Measurements from ENCODE around the gene ZDBF2.

Gene ZDBF2

GRCh38 chr2:206276169-206276942 is 1.9 kb downstream of the ZDBF2 start:
- H3F3A ChIP-seq (ENCODE audit: control insufficient read depth, insufficient read depth) = peaks cover 6% of the 10 kb centered on the region
- H3K79me2 ChIP-seq (ENCODE audit: control insufficient read depth, low read length) = peaks cover 6% of the 10 kb centered on the region
- H3K27me3 ChIP-seq (ENCODE audit: control insufficient read depth, low read length) = peaks cover 41% of the 10 kb centered on the region
- no peaks in the 10 kb centered on the region for H3K9me2 ChIP-seq (replicated peaks; ENCODE audit: control insufficient read depth, low read length)
- peak overlapping the region; percentile 72 for H3K4me2 ChIP-seq (ENCODE audit: low read length)
- H3K4me1 ChIP-seq (ENCODE audit: control insufficient read depth, low read length) = peaks cover 24% of the 10 kb centered on the region
- H3K4me3 ChIP-seq (ENCODE audit: low read length) = peak overlapping the region; percentile 81
- no peak overlapping the region for H3K27ac ChIP-seq (ENCODE audit: low read depth, low read length)
- TF ChIP-seq, protein P1, sequence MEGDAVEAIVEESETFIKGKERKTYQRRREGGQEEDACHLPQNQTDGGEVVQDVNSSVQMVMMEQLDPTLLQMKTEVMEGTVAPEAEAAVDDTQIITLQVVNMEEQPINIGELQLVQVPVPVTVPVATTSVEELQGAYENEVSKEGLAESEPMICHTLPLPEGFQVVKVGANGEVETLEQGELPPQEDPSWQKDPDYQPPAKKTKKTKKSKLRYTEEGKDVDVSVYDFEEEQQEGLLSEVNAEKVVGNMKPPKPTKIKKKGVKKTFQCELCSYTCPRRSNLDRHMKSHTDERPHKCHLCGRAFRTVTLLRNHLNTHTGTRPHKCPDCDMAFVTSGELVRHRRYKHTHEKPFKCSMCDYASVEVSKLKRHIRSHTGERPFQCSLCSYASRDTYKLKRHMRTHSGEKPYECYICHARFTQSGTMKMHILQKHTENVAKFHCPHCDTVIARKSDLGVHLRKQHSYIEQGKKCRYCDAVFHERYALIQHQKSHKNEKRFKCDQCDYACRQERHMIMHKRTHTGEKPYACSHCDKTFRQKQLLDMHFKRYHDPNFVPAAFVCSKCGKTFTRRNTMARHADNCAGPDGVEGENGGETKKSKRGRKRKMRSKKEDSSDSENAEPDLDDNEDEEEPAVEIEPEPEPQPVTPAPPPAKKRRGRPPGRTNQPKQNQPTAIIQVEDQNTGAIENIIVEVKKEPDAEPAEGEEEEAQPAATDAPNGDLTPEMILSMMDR (IDR thresholded peaks at IDR 0.05; ENCODE audit: low read depth, low read length, poor library complexity, severe bottlenecking) = no peak
- TF ChIP-seq EZH2phosphoT487 (IDR thresholded peaks at IDR 0.05; ENCODE audit: borderline replicate concordance, low read length) = no peak
- no peaks in the 10 kb centered on the region for H3K9me3 ChIP-seq (ENCODE audit: control insufficient read depth, insufficient read depth, low read length)
- no peaks in the 10 kb centered on the region for H3K36me3 ChIP-seq (ENCODE audit: control insufficient read depth, low read length)
- no peaks in the 10 kb centered on the region for H4K20me1 ChIP-seq (ENCODE audit: control insufficient read depth, insufficient read depth, low read depth, low read length)

DNA sequence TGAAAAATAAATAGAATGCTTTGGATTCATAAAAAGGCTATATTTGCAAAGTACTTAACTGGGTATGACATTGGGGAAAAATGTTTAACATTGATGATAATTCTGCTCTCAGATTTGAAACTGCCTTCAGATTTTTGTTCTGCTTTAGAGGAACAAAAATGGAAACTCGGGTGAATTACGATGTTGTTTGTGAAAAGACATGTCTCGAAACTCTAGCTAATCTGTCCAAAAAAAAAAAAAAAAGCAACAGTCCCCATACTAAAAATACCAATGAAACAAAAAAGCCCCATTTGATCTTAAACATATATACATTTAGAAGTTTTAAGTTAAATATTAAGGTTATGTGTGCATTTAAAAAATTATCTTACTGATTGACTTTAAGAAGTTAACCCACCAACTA is 3.0 kb downstream of the ZDBF2 start:
- no peak overlapping the region for H3K27ac ChIP-seq (ENCODE audit: low read depth, low read length)
- no peak for TF ChIP-seq EZH2phosphoT487 (IDR thresholded peaks at IDR 0.05; ENCODE audit: borderline replicate concordance, low read length)
- TF ChIP-seq, protein P1 (IDR thresholded peaks at IDR 0.05; ENCODE audit: low read depth, low read length, poor library complexity, severe bottlenecking) = no peak
- H3K79me2 ChIP-seq (ENCODE audit: control insufficient read depth, low read length) = peaks cover 6% of the 10 kb centered on the region
- no peaks in the 10 kb centered on the region for H3K9me2 ChIP-seq (replicated peaks; ENCODE audit: control insufficient read depth, low read length)
- peaks cover 38% of the 10 kb centered on the region for H3K27me3 ChIP-seq (ENCODE audit: control insufficient read depth, low read length)
- H3K4me2 ChIP-seq (ENCODE audit: low read length) = 0 out of 2 replicates have a peak overlapping the region, but pooled peaks have one; percentile 11
- no peaks in the 10 kb centered on the region for H3K9me3 ChIP-seq (ENCODE audit: control insufficient read depth, insufficient read depth, low read length)
- no peaks in the 10 kb centered on the region for H4K20me1 ChIP-seq (ENCODE audit: control insufficient read depth, insufficient read depth, low read depth, low read length)
- no peak overlapping the region for H3K4me3 ChIP-seq (ENCODE audit: low read length)
- no peaks in the 10 kb centered on the region for H3K36me3 ChIP-seq (ENCODE audit: control insufficient read depth, low read length)
- H3F3A ChIP-seq (ENCODE audit: control insufficient read depth, insufficient read depth) = peaks cover 6% of the 10 kb centered on the region
- peaks cover 24% of the 10 kb centered on the region for H3K4me1 ChIP-seq (ENCODE audit: control insufficient read depth, low read length)

GRCh38 chr2:206282746-206283145 is 8.3 kb downstream of the ZDBF2 start:
- no peaks in the 10 kb centered on the region for H3K4me1 ChIP-seq (ENCODE audit: control insufficient read depth, low read length)
- H3K27ac ChIP-seq (ENCODE audit: low read depth, low read length) = no peak overlapping the region
- no peaks in the 10 kb centered on the region; the same call in 1 of the 2 replicates for H3K27me3 ChIP-seq (ENCODE audit: control insufficient read depth, low read length)
- H3F3A ChIP-seq (ENCODE audit: control insufficient read depth, insufficient read depth) = no peaks in the 10 kb centered on the region
- H3K79me2 ChIP-seq (ENCODE audit: control insufficient read depth, low read length) = no peaks in the 10 kb centered on the region
- TF ChIP-seq, protein P1 (IDR thresholded peaks at IDR 0.05; ENCODE audit: low read depth, low read length, poor library complexity, severe bottlenecking) = no peak
- TF ChIP-seq EZH2phosphoT487 (IDR thresholded peaks at IDR 0.05; ENCODE audit: borderline replicate concordance, low read length) = no peak
- H3K36me3 ChIP-seq (ENCODE audit: control insufficient read depth, low read length) = no peaks in the 10 kb centered on the region
- no peaks in the 10 kb centered on the region; the same call in 1 of the 2 replicates for H3K9me3 ChIP-seq (ENCODE audit: control insufficient read depth, insufficient read depth, low read length)
- H4K20me1 ChIP-seq (ENCODE audit: control insufficient read depth, insufficient read depth, low read depth, low read length) = no peaks in the 10 kb centered on the region
- H3K4me3 ChIP-seq (ENCODE audit: low read length) = no peak overlapping the region
- H3K9me2 ChIP-seq (replicated peaks; ENCODE audit: control insufficient read depth, low read length) = no peaks in the 10 kb centered on the region
- no peak overlapping the region for H3K4me2 ChIP-seq (ENCODE audit: low read length)

Data from DOHH2 (cell line).